Neuron (in vitro differentiated cells): ENCODE measurements around the gene DKK1.

Source experiments
- H2AFZ ChIP-seq: one replicate; pipeline ENCODE4 v1.6.1; 2013; ENCODE audit warnings: low read depth, mild to moderate bottlenecking, inconsistent platforms, low read length, moderate library complexity
- H3K27me3 ChIP-seq: one replicate; pipeline ENCODE4 v1.6.1; 2013; ENCODE audit warnings: low read length; ENCODE audit not compliant: insufficient read depth
- H3K36me3 ChIP-seq: one replicate; pipeline ENCODE4 v1.6.1; 2013; ENCODE audit warnings: low read length; ENCODE audit not compliant: insufficient read depth
- H3K4me1 ChIP-seq: one replicate; pipeline ENCODE4 v1.6.1; 2013; ENCODE audit warnings: low read length; ENCODE audit not compliant: insufficient read depth
- H3K4me3 ChIP-seq: 2 replicates; pipeline ENCODE4 v1.5.1; 2013; ENCODE audit warnings: mild to moderate bottlenecking, low read length, moderate library complexity
- H3K9me3 ChIP-seq: one replicate; pipeline ENCODE4 v1.6.1; 2013; ENCODE audit warnings: low read length

Gene DKK1

DNA sequence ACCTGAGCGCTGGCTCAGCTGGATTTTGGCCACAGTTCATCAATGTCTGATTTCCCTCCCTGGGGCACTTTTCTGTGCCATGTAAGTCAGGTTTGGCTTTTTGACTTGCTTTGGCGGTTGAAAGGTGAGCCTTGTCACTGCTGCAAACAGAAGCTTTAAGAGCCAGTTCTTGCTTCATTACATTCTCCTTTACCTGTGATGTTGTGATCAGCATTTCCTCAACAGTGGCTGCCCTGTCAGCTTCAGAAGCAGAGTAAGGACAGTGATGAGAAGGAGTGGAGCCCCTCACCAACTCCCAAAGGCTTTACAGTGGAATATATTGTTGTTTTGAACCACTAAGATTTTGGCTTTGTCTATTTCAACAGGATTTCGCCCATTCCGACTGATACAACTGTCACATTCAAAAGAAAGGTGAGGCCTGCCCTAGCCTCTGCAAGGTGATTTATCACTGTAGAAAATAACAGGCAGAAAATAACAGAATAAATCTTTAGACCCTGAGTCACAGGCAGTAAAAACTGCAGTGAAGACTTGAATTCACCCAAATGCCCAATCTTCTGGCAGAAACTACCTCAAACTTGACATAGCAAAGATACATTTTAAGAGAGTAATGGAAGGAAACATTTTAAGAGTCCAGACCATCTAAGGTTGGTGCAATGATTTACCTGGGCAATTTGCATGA lies 13.3 kb upstream of the DKK1 start:
- Histone ChIP-seq H3K9me3 (no peaks in the 10 kb centered on the region), H3K4me1 (peaks cover 3% of the 10 kb centered on the region), H3K36me3 (no peaks in the 10 kb centered on the region), H2AFZ (no peak overlapping the region), H3K4me3 (no peak overlapping the region), H3K27me3 (no peaks in the 10 kb centered on the region)

DNA sequence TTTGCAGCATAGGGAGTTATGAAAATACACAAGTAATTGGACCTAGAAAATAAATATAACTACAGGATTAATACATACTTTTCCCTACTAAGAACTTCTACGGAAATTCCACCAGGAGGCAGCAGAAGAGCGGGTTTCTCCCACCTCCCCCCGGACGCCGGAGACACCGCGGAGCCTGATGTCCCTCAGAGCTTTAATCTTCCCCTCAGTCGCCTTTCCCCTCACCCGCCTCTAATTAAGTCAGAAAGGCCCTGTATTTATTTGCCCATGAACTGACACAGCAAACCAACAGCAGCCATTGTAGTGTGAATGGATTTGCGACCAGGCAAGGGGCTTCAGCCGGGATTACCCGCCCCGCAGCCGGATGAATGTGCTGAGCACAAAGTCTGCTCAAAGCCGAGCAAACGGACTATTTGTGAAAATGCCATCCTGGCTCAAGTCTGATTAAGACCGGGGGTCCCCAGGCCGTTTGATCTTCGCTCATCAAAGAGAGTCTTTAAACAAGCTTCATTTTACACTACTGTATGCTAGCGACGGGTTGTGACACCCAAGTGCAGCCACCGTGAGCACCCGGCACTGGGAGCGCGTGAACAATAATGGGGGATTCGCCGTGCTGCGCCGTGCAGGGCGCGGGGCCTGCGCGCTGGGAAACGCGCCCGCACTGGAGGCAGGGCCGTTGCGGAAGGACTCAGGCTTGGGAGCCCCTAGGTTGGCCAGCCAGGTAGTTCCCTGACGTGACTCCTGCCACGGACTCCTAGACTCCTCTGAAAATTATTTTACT lies 5.6 kb upstream of the DKK1 start:
- peak overlapping the region; percentile 65 for H2AFZ ChIP-seq
- H3K4me1 ChIP-seq: peaks cover 13% of the 10 kb centered on the region
- peak overlapping the region; percentile 37 for H3K4me3 ChIP-seq
- no peaks in the 10 kb centered on the region for H3K9me3 ChIP-seq
- no peaks in the 10 kb centered on the region for H3K36me3 ChIP-seq
- peaks cover 8% of the 10 kb centered on the region for H3K27me3 ChIP-seq

GRCh38 chr10:52312942-52313255 lies 1.2 kb upstream of the DKK1 start:
- Histone ChIP-seq H3K36me3 (no peaks in the 10 kb centered on the region), H3K4me1 (peaks cover 18% of the 10 kb centered on the region), H2AFZ (peak overlapping the region; percentile 76), H3K27me3 (peaks cover 8% of the 10 kb centered on the region), H3K4me3 (peak overlapping the region; percentile 51), H3K9me3 (no peaks in the 10 kb centered on the region)

DNA sequence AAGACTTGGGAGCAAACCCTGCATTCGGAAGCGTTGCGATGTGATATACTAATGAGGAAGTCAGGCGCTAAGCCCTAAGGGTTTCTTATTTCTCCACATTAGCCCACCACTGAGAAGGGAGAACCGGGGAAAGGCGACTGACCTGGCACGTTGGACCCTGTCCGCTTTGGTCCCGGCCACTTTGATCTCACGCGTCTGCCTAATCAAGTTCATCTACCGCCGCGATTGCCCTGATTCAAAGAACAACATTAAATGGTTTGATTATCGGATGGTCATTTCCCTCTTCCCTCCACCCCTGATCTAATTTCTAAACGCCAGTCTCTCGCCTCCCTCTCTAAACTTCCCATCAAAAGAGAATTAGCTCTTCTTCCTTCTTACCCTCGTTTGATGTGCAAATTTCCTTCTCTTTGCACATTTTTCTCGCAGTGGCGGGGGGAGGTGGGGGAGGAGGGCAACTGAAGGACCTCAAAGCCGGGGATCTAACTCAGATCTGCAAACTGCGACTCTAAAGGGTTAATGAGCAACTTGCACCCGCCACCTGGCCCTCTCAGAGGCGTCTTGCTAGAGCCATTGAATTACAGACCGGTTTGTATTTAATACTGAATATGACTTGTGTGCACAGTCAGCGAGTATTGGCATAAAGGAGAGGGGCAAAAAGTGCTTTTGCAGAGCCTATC lies 687 bp upstream of the DKK1 start:
- no peaks in the 10 kb centered on the region for H3K9me3 ChIP-seq
- H3K36me3 ChIP-seq: no peaks in the 10 kb centered on the region
- peaks cover 8% of the 10 kb centered on the region for H3K27me3 ChIP-seq
- H2AFZ ChIP-seq: peak overlapping the region; percentile 76
- H3K4me1 ChIP-seq: peaks cover 23% of the 10 kb centered on the region
- peak overlapping the region; percentile 51 for H3K4me3 ChIP-seq

DNA sequence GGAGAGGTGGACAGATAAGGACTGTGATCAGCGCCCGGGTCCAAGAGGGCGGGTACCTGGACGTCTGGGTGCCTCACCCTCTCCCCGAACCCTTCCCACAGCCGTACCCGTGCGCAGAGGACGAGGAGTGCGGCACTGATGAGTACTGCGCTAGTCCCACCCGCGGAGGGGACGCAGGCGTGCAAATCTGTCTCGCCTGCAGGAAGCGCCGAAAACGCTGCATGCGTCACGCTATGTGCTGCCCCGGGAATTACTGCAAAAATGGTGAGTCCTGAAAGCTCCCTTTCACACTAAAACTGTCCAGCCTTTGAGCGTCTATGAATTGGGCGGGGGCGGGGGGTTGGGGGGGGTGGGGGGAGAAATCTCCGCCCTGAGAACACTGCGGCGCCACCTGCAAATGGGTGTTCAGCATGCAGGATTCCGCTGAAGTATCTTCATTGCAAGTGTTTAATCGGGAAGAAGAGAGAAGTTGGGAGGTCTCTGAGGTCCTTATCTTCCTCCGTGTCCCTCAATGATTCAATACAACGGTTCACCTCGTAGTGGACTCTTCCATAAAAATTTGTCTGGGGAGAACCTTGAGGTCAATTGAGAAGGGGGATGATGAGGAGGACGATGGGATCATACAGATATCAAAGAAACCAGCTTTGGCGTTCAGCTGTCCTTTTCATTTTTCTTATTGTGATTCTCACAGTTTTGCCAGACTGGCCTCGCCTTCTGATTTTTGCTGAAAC lies 906 bp downstream of the DKK1 start:
- H3K4me3 ChIP-seq: peak overlapping the region; percentile 51
- no peaks in the 10 kb centered on the region for H3K36me3 ChIP-seq
- H3K4me1 ChIP-seq: peaks cover 16% of the 10 kb centered on the region
- H3K9me3 ChIP-seq: no peaks in the 10 kb centered on the region
- H2AFZ ChIP-seq: no peak overlapping the region
- H3K27me3 ChIP-seq: peaks cover 8% of the 10 kb centered on the region

DNA sequence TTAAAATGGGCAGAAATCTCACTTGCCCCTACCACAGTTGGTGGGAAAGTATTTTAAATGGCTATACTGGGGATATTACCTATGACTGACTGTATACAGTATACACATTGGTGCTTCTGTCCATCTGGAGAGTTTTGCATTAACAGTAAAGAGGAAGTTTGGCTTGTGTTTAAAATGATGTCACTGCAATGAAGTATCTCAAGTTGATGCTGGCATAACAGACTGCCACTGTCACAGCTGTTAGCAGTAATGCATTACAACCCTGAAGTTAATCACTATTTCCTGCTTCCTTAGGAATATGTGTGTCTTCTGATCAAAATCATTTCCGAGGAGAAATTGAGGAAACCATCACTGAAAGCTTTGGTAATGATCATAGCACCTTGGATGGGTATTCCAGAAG lies 1.9 kb downstream of the DKK1 start:
- Histone ChIP-seq H3K4me3 (no peak overlapping the region), H3K36me3 (no peaks in the 10 kb centered on the region), H3K4me1 (peaks cover 16% of the 10 kb centered on the region), H3K9me3 (no peaks in the 10 kb centered on the region), H3K27me3 (peaks cover 8% of the 10 kb centered on the region), H2AFZ (no peak overlapping the region)

DNA sequence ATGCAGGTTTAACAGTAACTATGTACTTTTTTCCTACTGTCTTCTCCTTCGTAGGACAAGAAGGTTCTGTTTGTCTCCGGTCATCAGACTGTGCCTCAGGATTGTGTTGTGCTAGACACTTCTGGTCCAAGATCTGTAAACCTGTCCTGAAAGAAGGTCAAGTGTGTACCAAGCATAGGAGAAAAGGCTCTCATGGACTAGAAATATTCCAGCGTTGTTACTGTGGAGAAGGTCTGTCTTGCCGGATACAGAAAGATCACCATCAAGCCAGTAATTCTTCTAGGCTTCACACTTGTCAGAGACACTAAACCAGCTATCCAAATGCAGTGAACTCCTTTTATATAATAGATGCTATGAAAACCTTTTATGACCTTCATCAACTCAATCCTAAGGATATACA lies 2.4 kb downstream of the DKK1 start:
- no peak overlapping the region for H3K4me3 ChIP-seq
- H3K27me3 ChIP-seq: peaks cover 8% of the 10 kb centered on the region
- no peaks in the 10 kb centered on the region for H3K9me3 ChIP-seq
- peaks cover 16% of the 10 kb centered on the region for H3K4me1 ChIP-seq
- no peak overlapping the region for H2AFZ ChIP-seq
- no peaks in the 10 kb centered on the region for H3K36me3 ChIP-seq

DNA sequence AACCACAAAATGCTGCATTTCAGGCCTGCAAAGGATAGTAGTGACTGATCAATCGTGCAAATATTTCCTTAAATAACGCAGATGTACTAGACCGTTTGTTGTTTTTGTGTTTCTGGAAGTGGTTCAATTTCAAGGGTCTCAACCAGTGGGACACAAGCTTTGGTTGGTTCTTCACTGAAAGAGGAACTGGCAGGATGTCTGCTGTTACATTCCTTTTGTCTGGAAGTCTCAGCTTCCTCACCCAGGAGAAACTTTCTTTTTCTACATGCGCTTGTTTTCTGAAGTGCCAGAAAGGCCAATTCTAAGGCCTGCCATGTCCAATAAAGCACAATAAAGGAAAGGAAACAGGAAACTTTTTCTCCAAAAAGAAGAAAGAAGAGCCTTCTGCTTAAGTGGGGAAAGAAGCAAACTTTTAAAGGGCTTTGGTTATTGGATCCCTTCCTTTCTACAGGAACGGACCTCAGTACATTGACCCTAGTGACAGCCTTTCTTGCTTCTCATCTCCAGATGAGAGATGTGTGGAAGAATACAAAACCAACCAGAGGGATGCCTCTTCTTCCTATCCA lies 4.1 kb downstream of the DKK1 start:
- no peaks in the 10 kb centered on the region for H3K36me3 ChIP-seq
- H3K4me3 ChIP-seq: no peak overlapping the region
- peak overlapping the region; percentile 14 for H2AFZ ChIP-seq
- H3K27me3 ChIP-seq: peaks cover 2% of the 10 kb centered on the region
- H3K4me1 ChIP-seq: peaks cover 12% of the 10 kb centered on the region
- H3K9me3 ChIP-seq: no peaks in the 10 kb centered on the region

DNA sequence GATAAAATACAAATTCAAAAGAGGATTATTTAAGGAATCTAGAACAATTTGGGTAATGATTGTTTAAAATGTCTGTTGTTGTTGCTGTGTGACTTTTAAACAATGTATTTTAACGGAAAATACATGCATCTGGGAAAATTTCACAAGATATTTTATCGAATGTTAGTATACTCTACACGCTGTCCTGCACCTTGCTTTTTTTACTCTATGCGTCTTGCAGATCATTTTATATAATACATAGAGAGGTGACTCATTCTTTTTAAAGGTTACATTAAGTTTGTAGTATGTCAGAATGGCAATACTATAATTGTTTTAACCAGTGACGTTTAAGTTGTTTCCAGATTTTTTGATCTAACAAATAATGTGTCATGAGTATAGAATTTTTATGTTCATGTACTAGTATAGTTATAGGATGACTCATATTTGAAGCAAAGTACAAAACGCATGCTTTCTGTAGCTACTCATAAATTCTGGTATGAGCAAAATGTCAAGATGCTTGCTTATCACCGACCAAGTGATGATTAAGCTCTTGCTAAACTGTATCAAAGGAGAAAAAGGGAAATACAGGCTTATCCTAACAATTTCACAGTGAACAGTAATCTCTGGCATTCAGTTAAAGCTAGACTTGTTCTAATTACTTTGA lies 4.9 kb downstream of the DKK1 start:
- Histone ChIP-seq H2AFZ (peak overlapping the region; percentile 14), H3K27me3 (no peaks in the 10 kb centered on the region), H3K9me3 (no peaks in the 10 kb centered on the region)

DNA sequence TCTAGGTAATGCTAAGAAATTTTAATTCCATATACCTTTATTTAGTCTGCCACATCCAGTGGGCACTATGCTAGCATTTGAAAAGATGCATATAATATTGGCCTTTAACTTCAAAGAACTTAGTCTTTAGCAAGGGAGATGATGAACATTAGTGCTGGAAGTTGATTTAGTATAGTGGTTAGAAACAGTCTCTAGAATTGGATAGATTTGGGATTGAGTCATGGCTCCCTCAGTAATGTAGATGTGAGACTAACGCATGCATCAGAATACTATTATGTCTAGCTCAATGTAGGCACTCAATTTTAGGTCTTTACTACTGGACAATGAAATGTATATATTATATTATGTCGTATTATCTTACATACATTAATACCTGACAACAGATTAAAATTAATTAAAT lies 5.8 kb downstream of the DKK1 start:
- Histone ChIP-seq H3K4me3 (no peak overlapping the region), H2AFZ (no peak overlapping the region), H3K36me3 (no peaks in the 10 kb centered on the region), H3K9me3 (no peaks in the 10 kb centered on the region), H3K4me1 (peaks cover 5% of the 10 kb centered on the region), H3K27me3 (no peaks in the 10 kb centered on the region)

More for the DNA sequence above, 4.9 kb downstream of the DKK1 start:
- Histone ChIP-seq H3K36me3 (no peaks in the 10 kb centered on the region), H3K4me1 (peaks cover 5% of the 10 kb centered on the region), H3K4me3 (no peak overlapping the region)

GRCh38 chr10:52322323-52322722 lies 8.2 kb downstream of the DKK1 start:
- Histone ChIP-seq H3K27me3 (no peaks in the 10 kb centered on the region), H3K4me3 (no peak overlapping the region), H2AFZ (no peak overlapping the region), H3K9me3 (no peaks in the 10 kb centered on the region), H3K36me3 (no peaks in the 10 kb centered on the region), H3K4me1 (peaks cover 5% of the 10 kb centered on the region)

DNA sequence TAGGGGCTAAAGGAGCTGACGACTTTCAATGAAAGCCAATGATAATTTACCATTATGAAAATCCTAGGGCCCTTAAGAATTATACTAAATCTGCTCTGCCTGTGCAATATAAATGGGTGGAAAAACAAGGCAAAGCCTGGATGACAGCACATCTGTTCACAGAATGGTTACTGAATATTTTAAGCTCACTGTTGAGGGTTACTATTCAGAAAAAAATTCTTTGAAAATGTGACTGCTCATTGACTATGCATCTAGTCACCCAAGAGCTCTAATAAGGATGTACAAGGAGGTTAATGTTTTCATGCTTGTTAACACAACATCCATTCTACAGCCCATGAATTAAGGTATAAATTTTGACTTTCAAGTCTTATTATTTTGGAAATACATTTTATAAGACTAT lies 8.9 kb downstream of the DKK1 start:
- Histone ChIP-seq H2AFZ (no peak overlapping the region), H3K36me3 (no peaks in the 10 kb centered on the region), H3K4me1 (peaks cover 5% of the 10 kb centered on the region), H3K4me3 (no peak overlapping the region), H3K9me3 (no peaks in the 10 kb centered on the region), H3K27me3 (no peaks in the 10 kb centered on the region)
